ENCODE data around the gene CLCNKA.
"Not testable (repeated sequence)": the region's sequence is repeated elsewhere in the genome, so short reads cannot be mapped to it uniquely, and the experiment has no call there.

CLCNKA gene

DNA sequence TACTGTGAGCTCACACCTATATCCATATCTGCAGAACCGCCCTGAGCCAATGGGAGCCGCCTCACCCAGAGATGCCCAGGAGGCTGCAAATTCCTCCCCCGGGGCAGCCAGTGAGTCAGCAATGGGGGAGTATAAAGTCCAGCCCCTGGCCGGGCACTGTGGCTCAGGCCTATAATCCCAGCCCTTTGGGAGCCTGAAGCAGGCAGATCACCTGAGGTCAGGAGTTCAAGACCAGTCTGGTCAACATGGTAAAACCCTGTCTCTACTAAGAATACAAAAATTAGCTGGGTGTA lies 16.7 kb downstream of the CLCNKA start:
- no peak overlapping the region for H3K4me3 ChIP-seq (ENCODE audit: low read depth, low read length)
- TF ChIP-seq, protein P1, sequence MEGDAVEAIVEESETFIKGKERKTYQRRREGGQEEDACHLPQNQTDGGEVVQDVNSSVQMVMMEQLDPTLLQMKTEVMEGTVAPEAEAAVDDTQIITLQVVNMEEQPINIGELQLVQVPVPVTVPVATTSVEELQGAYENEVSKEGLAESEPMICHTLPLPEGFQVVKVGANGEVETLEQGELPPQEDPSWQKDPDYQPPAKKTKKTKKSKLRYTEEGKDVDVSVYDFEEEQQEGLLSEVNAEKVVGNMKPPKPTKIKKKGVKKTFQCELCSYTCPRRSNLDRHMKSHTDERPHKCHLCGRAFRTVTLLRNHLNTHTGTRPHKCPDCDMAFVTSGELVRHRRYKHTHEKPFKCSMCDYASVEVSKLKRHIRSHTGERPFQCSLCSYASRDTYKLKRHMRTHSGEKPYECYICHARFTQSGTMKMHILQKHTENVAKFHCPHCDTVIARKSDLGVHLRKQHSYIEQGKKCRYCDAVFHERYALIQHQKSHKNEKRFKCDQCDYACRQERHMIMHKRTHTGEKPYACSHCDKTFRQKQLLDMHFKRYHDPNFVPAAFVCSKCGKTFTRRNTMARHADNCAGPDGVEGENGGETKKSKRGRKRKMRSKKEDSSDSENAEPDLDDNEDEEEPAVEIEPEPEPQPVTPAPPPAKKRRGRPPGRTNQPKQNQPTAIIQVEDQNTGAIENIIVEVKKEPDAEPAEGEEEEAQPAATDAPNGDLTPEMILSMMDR (IDR thresholded peaks at IDR 0.05; ENCODE audit: control insufficient read depth, extremely low read depth, insufficient read depth) = no peak
- DNase-seq (ENCODE audit: low read depth) = no peak

GRCh38 chr1:16039871-16040270 lies 18.0 kb downstream of the CLCNKA start:
- not testable (repeated sequence) for H3K4me3 ChIP-seq (ENCODE audit: low read depth, low read length); DNase-seq (ENCODE audit: low read depth)

- TF ChIP-seq, protein P1 (IDR thresholded peaks at IDR 0.05; ENCODE audit: control insufficient read depth, extremely low read depth, insufficient read depth) = no peak
Observed at GRCh38 chr1:16041200-16041599, 19.4 kb downstream of the CLCNKA start.

GRCh38 chr1:16042096-16042495 lies 20.3 kb downstream of the CLCNKA start:
- DNase-seq (ENCODE audit: low read depth) = no peak
- TF ChIP-seq, protein P1 (IDR thresholded peaks at IDR 0.05; ENCODE audit: control insufficient read depth, extremely low read depth, insufficient read depth) = no peak
- no peak overlapping the region for H3K4me3 ChIP-seq (ENCODE audit: low read depth, low read length)

More at GRCh38 chr1:16041200-16041599, 19.4 kb downstream of the CLCNKA start:
- DNase-seq (ENCODE audit: low read depth) = no peak
- H3K4me3 ChIP-seq (ENCODE audit: low read depth, low read length) = no peak overlapping the region

- not testable (repeated sequence) for DNase-seq (ENCODE audit: low read depth)
Observed at GRCh38 chr1:16042654-16043053, 20.8 kb downstream of the CLCNKA start.

GRCh38 chr1:16043521-16043920 lies 21.7 kb downstream of the CLCNKA start, which contains the start of gene CLCNKB:
Gene CLCNKB, plus strand, starts transcription at chr1:16043782. Its CDS starts 711 bp downstream, at chr1:16044493.
- TF ChIP-seq, protein P1 (IDR thresholded peaks at IDR 0.05; ENCODE audit: control insufficient read depth, extremely low read depth, insufficient read depth) = no peak
- no peak within 1 kb of the TSS for H3K4me3 ChIP-seq (ENCODE audit: low read depth, low read length)
- DNase-seq (ENCODE audit: low read depth) = no peak

More at GRCh38 chr1:16042654-16043053, 20.8 kb downstream of the CLCNKA start:
- not testable (repeated sequence) for H3K4me3 ChIP-seq (ENCODE audit: low read depth, low read length)

- DNase-seq (ENCODE audit: low read depth) = no peak
- H3K4me3 ChIP-seq (ENCODE audit: low read depth, low read length) = no peak overlapping the region
- TF ChIP-seq, protein P1 (IDR thresholded peaks at IDR 0.05; ENCODE audit: control insufficient read depth, extremely low read depth, insufficient read depth) = no peak
Observed at GRCh38 chr1:16043950-16044349, 22.1 kb downstream of the CLCNKA start.

DNA sequence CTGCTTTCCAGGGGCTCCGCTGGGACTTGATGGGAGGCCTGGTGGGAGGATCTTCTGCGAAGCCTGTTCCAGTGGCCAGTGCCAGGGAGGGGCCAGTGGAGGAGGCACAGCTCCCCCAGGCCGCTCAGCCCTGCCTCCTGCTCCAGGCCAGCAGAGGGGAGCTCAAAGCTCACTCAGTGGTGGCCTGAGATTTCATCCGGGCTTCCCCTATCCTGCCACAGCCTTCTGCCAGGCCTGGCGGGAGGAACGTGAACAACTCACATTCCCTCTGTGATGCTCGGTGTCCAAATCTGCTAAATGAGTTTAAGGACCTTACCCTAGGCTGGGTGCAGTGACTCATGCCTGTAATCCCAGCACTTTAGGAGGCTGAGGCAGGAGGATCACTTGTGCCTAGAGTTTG lies 25.0 kb downstream of the CLCNKA start:
- TF ChIP-seq, protein P1 (IDR thresholded peaks at IDR 0.05; ENCODE audit: control insufficient read depth, extremely low read depth, insufficient read depth) = no peak
- DNase-seq (ENCODE audit: low read depth) = no peak
- H3K4me3 ChIP-seq (ENCODE audit: low read depth, low read length) = no peak overlapping the region
